Measurements from ENCODE around the gene ADRA1B. TPM values are rescaled to one million over a fixed set of nuclear protein-coding genes. Genes with fewer than 3 reads are reported as not detected.

ADRA1B gene
- total and polyA plus RNA-seq, 2 donors from 2014 or later: 1.6 to 2.3 TPM

DNA sequence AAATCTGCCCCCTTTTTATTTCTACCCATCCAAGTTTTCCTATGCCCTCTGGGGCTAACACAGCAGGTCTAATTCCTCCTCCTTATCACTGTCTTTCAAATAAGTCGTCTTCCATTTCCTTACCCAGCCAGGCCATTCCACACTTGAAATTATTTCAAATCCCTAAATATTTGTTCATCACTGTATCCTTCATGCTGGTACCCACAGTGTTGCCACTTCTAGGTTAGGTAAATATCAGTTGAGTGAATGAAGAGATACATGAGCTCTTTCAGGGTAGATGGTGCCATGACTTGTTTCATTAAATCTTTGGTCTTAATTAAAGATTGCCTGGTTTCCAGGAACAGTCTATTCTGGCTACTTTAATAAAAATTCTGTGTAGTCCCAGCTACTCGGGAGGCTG, 35.6 kb upstream of the ADRA1B start:
- H3K9ac ChIP-seq (ENCODE audit: low read length in 3 of 3): no peak overlapping the region
- FAIRE-seq (no peak), DNase-seq (no peak)
- H3K4me1 ChIP-seq (ENCODE audit: control insufficient read depth in 2 of 3, insufficient read depth in 2 of 3, low read depth in 1 of 3, low read length in 3 of 3): peaks cover 0 to 4% (median 0%) of the 10 kb centered on the region in 3 donors
- no peak overlapping the region for H3K4me3 ChIP-seq (ENCODE audit: low read length in 3 of 3)
- no peaks in the 10 kb centered on the region for H3K9me3 ChIP-seq (ENCODE audit: control insufficient read depth in 2 of 3, insufficient read depth in 1 of 3, low read length in 3 of 3)
- no peak for TF ChIP-seq CTCF (IDR thresholded peaks at IDR 0.05; ENCODE audit: borderline replicate concordance, extremely low read depth, insufficient read depth)
- no peak overlapping the region for H3K27ac ChIP-seq (ENCODE audit: low read depth in 2 of 2, low read length in 2 of 2)
- intact Hi-C loops (cut with DNase I): no loop called here
- no peaks in the 10 kb centered on the region for H3K36me3 ChIP-seq (ENCODE audit: control insufficient read depth in 2 of 3, insufficient read depth in 3 of 3, low read length in 3 of 3)
- no peaks in the 10 kb centered on the region for H3K27me3 ChIP-seq (ENCODE audit: control insufficient read depth, insufficient read depth, low read length)

DNA sequence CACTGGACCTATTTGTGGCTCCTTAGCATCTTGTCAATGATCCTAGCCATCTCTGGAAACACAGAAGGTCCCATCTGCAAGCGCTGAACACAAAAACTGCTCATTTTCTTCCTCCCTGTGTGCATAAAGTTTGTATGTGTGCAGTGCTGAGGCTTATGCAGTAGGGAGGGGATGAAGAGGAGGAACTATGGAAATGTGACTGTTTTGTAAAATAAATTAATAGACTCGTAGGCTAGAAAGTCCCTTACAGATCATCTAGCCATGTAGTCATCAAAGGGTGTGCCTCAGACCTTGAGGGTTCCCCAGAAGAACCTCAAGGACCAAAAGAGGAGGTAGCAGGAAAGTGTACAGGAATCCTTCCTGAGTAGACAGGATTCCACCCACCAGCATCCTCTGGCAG, 34.3 kb upstream of the ADRA1B start:
- Histone ChIP-seq H3K27ac (ENCODE audit: low read depth in 2 of 2, low read length in 2 of 2) (no peak overlapping the region), H3K4me1 (ENCODE audit: control insufficient read depth in 2 of 3, insufficient read depth in 2 of 3, low read depth in 1 of 3, low read length in 3 of 3) (peaks cover 0 to 4% (median 0%) of the 10 kb centered on the region in 3 donors), H3K27me3 (ENCODE audit: control insufficient read depth, insufficient read depth, low read length) (no peaks in the 10 kb centered on the region), H3K4me3 (ENCODE audit: low read length in 3 of 3) (no peak overlapping the region), H3K9ac (ENCODE audit: low read length in 3 of 3) (no peak overlapping the region), H3K9me3 (ENCODE audit: control insufficient read depth in 2 of 3, insufficient read depth in 1 of 3, low read length in 3 of 3) (no peaks in the 10 kb centered on the region), H3K36me3 (ENCODE audit: control insufficient read depth in 2 of 3, insufficient read depth in 3 of 3, low read length in 3 of 3) (no peaks in the 10 kb centered on the region)
- no peak for FAIRE-seq
- intact Hi-C loops (cut with DNase I): no loop called here
- no peak for DNase-seq
- TF ChIP-seq CTCF (IDR thresholded peaks at IDR 0.05; ENCODE audit: borderline replicate concordance, extremely low read depth, insufficient read depth): no peak

- FAIRE-seq: no peak
- Histone ChIP-seq H3K4me3 (ENCODE audit: low read length in 3 of 3) (no peak overlapping the region), H3K9me3 (ENCODE audit: control insufficient read depth in 2 of 3, insufficient read depth in 1 of 3, low read length in 3 of 3) (no peaks in the 10 kb centered on the region), H3K9ac (ENCODE audit: low read length in 3 of 3) (no peak overlapping the region), H3K27ac (ENCODE audit: low read depth in 2 of 2, low read length in 2 of 2) (no peak overlapping the region), H3K4me1 (ENCODE audit: control insufficient read depth in 2 of 3, insufficient read depth in 2 of 3, low read depth in 1 of 3, low read length in 3 of 3) (no peaks in the 10 kb centered on the region), H3K36me3 (ENCODE audit: control insufficient read depth in 2 of 3, insufficient read depth in 3 of 3, low read length in 3 of 3) (no peaks in the 10 kb centered on the region), H3K27me3 (ENCODE audit: control insufficient read depth, insufficient read depth, low read length) (no peaks in the 10 kb centered on the region)
- no peak for TF ChIP-seq CTCF (IDR thresholded peaks at IDR 0.05; ENCODE audit: borderline replicate concordance, extremely low read depth, insufficient read depth)
- DNase-seq: no peak
- intact Hi-C loops (cut with DNase I): no loop called here
Measured at GRCh38 chr5:159883522-159883950, 32.7 kb upstream of the ADRA1B start.
